Activated T-cell treated with anti-CD3 and anti-CD28 coated beads for 1 hour (primary cell): Measurements from ENCODE around the gene BRK1.
"Not testable (repeated sequence)": the region's sequence is repeated elsewhere in the genome, so short reads cannot be mapped to it uniquely, and the experiment has no call there.

ENCODE experiments used
- DNase-seq: peaks from one replicate; pipeline ENCODE4 v3.0.0-alpha.2; 2020; ENCODE audit warnings: low read depth

The BRK1 gene

DNA sequence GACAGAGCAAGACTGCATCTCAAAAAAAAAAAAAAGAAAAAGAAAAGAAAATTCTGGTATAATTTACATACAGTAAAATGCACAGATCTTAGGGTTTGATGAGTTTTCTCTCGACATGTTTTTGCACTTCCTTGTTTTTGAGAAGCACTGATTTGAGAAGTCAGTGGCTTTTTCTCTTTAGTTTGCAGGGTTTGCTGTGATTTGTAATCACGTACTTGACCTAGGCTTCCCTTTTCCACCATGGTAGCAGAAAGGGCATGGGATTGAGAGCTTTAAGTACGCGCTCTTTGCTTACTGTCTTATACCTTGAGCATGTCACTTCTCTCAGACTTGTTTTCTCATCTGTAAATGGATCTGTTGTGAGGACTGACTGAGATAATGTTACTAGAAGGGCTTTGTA lies 30.2 kb downstream of the BRK1 start:
- DNase-seq = no peak

DNA sequence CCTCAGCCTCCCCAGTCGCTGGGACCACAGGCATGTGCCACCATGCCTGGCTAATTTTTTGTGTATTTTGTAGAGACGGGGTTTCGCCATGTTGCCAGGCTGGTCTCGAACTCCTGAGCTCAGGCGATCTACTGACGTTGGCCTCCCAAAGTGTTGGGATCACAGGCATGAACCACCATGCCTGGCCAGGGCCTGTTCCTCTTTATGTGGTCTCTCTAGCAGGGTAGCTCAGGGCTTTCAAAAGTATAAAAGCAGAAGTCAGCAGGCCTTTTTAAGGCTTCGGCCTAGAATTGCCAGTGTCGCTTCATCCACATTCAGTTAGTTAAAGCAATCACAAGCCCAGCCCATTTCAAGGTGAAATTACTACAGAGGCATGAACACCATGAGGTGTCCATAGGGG lies 33.8 kb downstream of the BRK1 start:
- DNase-seq = no peak

DNA sequence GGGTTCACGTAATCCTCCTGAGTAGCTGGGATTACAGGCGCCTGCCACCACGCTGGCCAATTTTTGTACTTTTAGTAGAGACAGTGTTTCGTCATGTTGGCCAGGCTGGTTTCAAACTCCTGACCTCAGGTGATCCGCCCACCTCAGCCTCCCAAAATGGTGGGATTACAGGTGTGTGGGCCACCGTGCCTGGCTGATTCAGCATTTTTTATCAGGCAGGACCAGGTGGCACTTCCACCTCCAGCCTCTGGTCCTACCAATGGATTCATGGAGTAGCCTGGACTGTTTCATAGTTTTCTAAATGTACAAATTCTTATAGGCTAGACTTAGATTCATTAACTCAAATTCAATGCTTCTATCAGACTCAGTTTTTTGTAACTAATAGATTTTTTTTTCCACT lies 35.5 kb downstream of the BRK1 start:
- DNase-seq = no peak

GRCh38 chr3:10154335-10155122 lies 39.1 kb downstream of the BRK1 start:
- DNase-seq = no peak

DNA sequence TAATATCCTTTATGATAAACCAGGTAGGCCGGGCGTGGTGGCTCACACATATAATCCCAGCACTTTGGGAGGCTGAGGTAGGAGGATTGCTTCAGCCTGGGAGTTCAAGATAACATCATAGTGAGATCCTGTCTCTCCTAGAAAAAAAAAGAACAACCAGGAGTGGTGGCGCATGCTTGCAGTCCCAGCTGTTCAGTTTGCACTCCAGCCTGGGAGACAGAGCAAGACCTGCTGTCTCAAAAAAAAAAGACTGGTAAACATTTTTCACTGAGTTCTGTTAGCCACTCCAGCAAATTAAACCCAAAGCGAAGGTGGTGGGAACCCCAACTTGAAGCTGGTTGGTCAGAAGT lies 39.6 kb downstream of the BRK1 start:
- no peak for DNase-seq

DNA sequence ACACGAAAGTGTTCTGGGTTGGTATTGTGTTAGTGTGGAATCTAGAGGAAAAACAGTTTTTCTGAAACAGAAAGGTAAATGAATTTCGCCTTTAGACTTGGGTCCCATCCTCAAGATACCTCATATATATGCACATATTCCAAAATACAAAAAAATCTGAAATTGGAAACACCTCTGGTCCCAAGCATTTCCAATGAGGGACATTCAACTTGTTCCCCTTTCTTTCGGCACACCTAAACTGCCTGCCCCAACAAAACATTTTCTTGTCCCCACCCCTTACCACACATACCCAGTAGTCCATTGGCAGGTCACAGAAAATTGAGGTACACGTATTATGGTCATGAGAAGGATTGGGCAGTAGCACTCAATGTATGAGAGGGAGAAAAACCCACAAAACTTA lies 40.2 kb downstream of the BRK1 start:
- DNase-seq = no peak

GRCh38 chr3:10157031-10157430 lies 41.6 kb downstream of the BRK1 start:
- no peak for DNase-seq

- not testable (repeated sequence) for DNase-seq
Observed at GRCh38 chr3:10158555-10158954, 43.1 kb downstream of the BRK1 start.

DNA sequence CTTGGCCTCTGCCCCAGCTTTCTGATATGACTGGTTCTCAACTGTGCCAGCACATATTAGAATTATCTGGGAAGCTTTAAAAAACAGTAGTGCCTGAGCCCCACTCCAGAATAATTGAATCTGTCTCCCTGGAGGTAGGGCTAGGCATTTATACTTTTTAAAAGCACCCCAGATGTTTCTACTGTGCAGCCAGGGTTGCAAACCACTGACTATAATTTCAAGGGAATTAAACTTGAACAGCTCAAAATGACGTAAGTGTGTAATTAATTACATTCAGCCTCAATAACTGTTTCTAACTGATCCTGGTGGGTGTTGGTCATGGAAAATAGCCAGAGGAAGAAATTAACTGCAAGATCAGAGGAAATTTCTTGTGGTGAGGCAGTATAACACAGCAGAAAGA lies 44.9 kb downstream of the BRK1 start:
- DNase-seq = no peak

DNA sequence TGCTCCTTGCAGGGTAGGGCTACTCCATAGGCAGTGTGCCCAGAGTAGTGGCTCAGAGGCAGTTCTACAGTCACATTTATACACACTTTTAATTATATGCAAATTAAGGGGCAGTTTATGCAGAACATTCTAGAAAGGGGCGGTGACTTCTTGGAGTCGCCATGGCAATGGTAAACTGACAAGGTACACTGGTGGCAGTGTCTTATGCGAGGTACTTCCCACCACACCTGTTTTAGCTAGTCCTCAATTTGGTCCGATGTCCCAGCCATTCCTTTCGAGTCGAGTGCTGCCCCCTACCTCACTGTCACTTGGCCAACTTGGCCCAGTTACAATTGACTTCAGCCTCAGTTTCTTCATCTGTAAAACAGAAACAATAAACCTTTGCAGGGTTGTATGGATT lies 45.5 kb downstream of the BRK1 start:
- DNase-seq = no peak

GRCh38 chr3:10162185-10162584 lies 46.7 kb downstream of the BRK1 start:
- DNase-seq = no peak

DNA sequence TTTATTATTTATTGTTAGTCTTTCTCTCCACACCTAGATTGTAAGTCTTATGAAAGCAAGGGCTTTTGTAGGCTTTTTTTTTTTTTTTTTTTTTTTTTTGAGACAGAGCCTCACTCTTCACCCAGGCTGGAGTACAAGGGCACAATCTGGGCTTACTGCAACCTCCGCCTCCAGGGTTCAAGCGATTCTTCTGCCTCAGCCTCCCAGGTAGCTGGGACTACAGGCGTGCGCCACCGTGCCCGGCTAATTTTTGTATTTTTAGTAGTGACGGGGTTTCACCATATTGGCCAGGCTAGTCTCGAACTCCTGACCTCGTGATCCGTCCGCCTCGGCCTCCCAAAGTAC lies 48.7 kb downstream of the BRK1 start:
- DNase-seq = not testable (repeated sequence)

DNA sequence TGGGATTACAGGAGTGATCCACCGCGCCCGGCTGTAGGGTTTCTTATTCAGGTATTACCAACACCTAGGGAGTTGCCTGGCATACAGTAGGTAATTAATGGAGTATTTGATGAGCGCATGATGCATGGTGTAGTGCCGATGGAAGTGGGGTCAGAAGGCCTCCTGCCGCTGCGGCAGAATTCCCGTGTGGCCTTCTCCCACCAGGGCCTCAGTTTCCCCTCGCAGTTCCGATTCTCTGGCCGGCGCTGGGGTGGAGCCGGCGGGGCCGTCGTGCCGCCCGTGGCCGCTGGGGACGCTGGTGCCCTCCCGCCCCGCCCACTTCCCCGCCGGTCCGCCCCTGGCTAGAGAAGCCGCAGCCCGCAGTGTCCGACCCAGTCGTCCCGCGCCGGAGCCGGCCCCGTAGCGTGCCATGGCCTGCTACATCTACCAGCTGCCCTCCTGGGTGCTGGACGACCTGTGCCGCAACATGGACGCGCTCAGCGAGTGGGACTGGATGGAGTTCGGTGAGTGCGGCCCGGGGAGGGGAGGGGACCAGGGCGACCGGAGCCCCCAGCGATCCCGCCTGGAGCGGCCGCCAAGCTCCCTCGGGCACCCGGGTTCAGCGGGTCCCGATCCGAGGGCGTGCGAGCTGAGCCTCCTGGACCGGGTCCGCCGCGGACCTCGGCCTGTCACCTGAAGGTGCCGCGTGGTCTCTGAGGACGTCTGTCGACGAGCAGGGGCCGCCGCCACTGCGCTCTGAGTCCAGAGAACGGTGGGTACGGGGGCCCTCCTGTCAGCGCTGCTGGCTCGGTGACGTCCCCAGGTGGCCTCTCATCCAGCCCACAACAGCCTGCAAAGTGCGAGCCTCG lies 49.3 kb downstream of the BRK1 start, which contains the start of gene IRAK2:
Gene IRAK2 (plus strand): TSS at position 374 of the 848 bp plus-strand sequence. CDS start 36 bp downstream, at position 410.
- DNase-seq = peak; percentile 46

DNA sequence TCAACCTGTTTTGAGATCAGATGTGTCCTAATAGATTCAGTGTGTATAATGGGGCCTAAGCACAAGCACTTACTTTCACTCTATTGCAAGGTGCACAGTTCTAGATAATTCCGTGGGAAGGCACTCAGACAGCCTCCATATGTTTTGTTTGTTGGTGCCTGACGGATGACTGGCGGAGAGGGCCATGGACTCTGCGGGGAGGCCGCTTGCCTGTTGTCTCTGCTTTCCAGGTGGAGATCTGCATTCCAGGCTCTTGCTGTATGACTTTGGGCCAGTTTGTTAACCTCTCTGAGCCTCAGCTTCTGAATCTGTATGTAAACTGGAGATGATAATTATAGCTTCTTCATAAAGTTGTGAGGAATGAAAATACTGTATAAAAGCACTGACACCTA lies 50.7 kb downstream of the BRK1 start:
- no peak for DNase-seq

DNA sequence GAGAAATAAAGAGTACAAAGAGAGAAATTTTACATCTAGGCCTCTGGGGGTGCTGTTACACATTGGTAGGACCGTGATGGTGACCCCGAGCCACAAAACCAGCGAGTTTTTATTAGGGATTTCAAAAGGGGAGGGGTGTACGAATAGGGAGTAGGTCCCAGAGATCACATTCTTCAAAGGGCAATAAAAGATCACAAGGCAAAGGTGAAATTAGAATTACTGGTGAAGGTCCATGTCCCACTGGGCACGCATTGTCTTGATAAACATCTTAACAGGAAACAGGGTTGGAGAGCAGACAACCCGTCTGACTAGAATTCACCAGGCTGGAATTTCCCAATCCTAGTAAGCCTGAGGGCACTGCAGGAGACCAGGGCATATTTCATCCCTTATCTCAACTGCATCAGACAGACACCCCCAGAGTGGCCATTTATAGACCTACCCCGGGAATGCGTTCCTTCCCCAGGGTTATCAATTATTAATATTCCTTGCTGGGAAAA lies 53.6 kb downstream of the BRK1 start:
- no peak for DNase-seq

- DNase-seq = no peak
Observed at GRCh38 chr3:10170915-10171478, 55.5 kb downstream of the BRK1 start.

GRCh38 chr3:10173095-10173925 lies 57.8 kb downstream of the BRK1 start:
- no peak for DNase-seq

DNA sequence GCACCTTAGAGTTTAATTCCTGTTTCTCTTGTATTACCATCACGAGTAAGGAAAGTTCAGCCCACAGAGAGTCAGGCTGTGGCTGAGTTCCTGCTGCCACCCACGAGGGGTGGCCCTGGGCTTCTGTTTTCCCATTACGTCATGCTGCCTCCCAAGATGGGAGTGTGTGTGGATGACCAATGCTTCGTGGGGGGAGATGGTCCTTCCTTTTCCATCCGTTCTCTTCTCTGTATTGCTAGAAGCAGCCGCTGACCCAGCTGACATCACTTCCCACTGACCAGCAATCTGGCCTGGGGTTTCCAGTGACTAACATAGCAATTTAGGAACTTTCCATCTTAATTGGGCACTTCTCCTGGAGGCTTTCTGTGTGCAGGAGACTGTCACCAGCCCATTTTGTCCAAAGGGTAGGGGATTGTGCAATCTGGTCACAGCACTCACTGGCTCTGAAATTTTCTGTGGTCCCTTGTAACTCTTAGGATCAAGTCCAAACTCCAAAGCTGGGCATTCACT lies 58.5 kb downstream of the BRK1 start:
- no peak for DNase-seq

DNA sequence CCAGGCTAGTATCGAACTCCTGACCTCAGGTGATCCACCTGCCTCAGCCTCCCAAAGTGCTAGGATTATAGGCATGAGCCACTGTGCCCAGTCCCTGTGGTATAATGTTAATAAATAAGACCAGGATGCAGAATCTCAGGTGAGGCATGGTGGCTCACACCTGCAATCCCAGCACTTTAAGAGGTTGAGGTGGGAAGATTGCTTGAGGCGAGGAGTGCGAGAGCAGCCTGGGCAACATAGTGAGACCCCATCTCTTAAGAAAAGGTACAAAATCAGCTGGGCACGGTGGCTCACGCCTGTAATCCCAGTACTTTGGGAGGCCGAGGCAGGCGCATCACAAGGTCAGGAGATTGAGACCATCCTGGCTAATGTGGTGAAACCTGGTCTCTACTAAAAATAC lies 59.9 kb downstream of the BRK1 start:
- DNase-seq = not testable (repeated sequence)

DNA sequence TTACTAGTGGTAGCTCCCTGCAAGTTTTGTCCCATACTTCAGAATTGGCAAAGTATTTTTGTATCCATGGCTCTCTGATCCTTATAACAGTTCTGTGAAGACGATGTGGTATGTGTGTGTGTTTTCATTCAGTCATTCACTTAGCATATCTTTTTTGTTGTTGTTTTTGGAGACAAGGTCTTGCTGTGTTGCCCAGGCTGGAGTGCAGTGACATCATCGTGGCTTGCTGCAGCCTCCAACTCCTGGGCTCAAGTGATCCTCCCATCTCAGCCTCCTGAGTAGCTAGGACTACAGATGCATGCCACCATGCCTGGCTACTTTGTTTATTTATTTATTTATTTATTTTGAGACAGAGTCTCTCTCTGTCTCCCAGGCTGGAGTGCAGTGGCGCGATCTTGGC lies 60.7 kb downstream of the BRK1 start:
- not testable (repeated sequence) for DNase-seq
